Osteoblast (primary cell): ENCODE measurements around the gene PCSK9. TPM values are rescaled to one million over a fixed set of nuclear protein-coding genes. Genes with fewer than 3 reads are reported as not detected.
"Not testable (repeated sequence)": the region's sequence is repeated elsewhere in the genome, so short reads cannot be mapped to it uniquely, and the experiment has no call there.

Experiments
- DNase-seq: peaks from one replicate; pipeline ENCODE4 v3.0.0; 2011; ENCODE audit warnings: low spot score, mixed read lengths; ENCODE audit not compliant: insufficient read length; ENCODE audit errors: missing footprints
- H2AFZ ChIP-seq: 2 replicates; pipeline ENCODE4 v1.6.0; 2011; ENCODE audit warnings: mild to moderate bottlenecking, low read length
- H3K27ac ChIP-seq: 2 replicates; pipeline ENCODE4 v1.5.1; 2011; ENCODE audit warnings: mild to moderate bottlenecking, low read depth, low read length, moderate library complexity
- H3K27me3 ChIP-seq: 2 replicates; pipeline ENCODE4 v1.6.0; 2012; ENCODE audit warnings: mild to moderate bottlenecking, control low read depth, inconsistent platforms, low read length, moderate library complexity; ENCODE audit not compliant: insufficient read depth
- H3K36me3 ChIP-seq: 2 replicates; pipeline ENCODE4 v1.5.1; 2011; ENCODE audit warnings: mild to moderate bottlenecking, low read length, control low read depth, moderate library complexity; ENCODE audit not compliant: insufficient read depth
- H3K4me1 ChIP-seq: 2 replicates; pipeline ENCODE4 v1.5.1; 2011; ENCODE audit warnings: mild to moderate bottlenecking, low read length, control low read depth, moderate library complexity; ENCODE audit not compliant: insufficient read depth
- H3K4me2 ChIP-seq: 2 replicates; pipeline ENCODE4 v1.6.0; 2011; ENCODE audit warnings: mild to moderate bottlenecking, low read length; ENCODE audit not compliant: insufficient read depth
- H3K4me3 ChIP-seq: fragments of 200-600 bp; sonication (generic); 3 replicates; pipeline ENCODE4 v1.5.1; 2012; ENCODE audit warnings: mild to moderate bottlenecking, low read length, inconsistent platforms; ENCODE audit not compliant: insufficient read depth
- H3K79me2 ChIP-seq: 2 replicates; pipeline ENCODE4 v1.6.0; 2012; ENCODE audit warnings: mild to moderate bottlenecking, low read length, control low read depth, inconsistent platforms; ENCODE audit not compliant: insufficient read depth
- H3K9me3 ChIP-seq: 2 replicates; pipeline ENCODE4 v1.5.1; 2011; ENCODE audit warnings: low read depth, low read length, control low read depth
- H4K20me1 ChIP-seq: 2 replicates; pipeline ENCODE4 v1.6.0; 2012; ENCODE audit warnings: mild to moderate bottlenecking, low read length, control low read depth; ENCODE audit not compliant: insufficient read depth
- total RNA-seq: library from RNA; depleted of rRNA; stranded (reverse); fragments of >200 nt; gene quantifications from 2 replicates; pipeline ENCODE4 v1.2.3, GENCODE V29; 2012
- TF ChIP-seq, protein P1 (sequence below): IDR thresholded peaks from 2 replicates; pipeline ENCODE4 v1.5.1; 2011; ENCODE audit warnings: mild to moderate bottlenecking, low read depth, low read length, moderate library complexity; ENCODE audit errors: extremely low read depth

PCSK9 gene
- total RNA-seq, 1 donor, result 6.5 TPM

- peak overlapping the region; percentile 21 for H3K4me3 ChIP-seq
- no peak overlapping the region for H3K27ac ChIP-seq
- peaks cover 15% of the 10 kb centered on the region for H3K4me1 ChIP-seq
- H3K9me3 ChIP-seq, result no peaks in the 10 kb centered on the region
- H3K36me3 ChIP-seq, result no peaks in the 10 kb centered on the region
- DNase-seq, result peak; percentile 86
- H3K27me3 ChIP-seq, result peaks cover 9% of the 10 kb centered on the region
- H3K79me2 ChIP-seq, result no peaks in the 10 kb centered on the region
- peak overlapping the region; percentile 27 for H3K4me2 ChIP-seq
- H4K20me1 ChIP-seq, result no peaks in the 10 kb centered on the region
- TF ChIP-seq, protein P1, sequence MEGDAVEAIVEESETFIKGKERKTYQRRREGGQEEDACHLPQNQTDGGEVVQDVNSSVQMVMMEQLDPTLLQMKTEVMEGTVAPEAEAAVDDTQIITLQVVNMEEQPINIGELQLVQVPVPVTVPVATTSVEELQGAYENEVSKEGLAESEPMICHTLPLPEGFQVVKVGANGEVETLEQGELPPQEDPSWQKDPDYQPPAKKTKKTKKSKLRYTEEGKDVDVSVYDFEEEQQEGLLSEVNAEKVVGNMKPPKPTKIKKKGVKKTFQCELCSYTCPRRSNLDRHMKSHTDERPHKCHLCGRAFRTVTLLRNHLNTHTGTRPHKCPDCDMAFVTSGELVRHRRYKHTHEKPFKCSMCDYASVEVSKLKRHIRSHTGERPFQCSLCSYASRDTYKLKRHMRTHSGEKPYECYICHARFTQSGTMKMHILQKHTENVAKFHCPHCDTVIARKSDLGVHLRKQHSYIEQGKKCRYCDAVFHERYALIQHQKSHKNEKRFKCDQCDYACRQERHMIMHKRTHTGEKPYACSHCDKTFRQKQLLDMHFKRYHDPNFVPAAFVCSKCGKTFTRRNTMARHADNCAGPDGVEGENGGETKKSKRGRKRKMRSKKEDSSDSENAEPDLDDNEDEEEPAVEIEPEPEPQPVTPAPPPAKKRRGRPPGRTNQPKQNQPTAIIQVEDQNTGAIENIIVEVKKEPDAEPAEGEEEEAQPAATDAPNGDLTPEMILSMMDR, result no peak
- H2AFZ ChIP-seq, result peak overlapping the region; percentile 34
Observed at GRCh38 chr1:55015731-55016620, 23.4 kb upstream of the PCSK9 start.

DNA sequence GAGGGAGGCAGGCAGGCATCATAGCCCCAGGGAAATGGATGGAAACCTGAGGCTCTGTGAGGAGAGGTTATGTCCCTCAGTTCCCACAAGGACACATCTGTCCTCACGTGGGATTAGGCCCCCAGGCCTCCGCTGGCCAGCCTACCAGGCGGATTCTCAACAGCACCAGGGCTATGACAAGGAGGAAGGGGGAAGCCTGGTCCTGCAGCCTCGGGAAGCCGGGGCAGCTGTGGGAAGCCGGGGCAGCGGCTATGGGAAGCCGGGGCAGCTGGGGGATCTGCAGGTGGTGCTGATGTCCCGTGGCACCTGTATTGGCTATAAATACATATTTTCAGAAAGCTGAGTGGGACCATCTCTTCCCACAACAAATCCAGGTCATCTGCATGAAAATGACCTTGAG, 21.0 kb upstream of the PCSK9 start:
- Histone ChIP-seq H3K4me1 (peaks cover 15% of the 10 kb centered on the region), H3K4me3 (no peak overlapping the region), H3K27ac (no peak overlapping the region), H3K79me2 (no peaks in the 10 kb centered on the region), H4K20me1 (no peaks in the 10 kb centered on the region), H3K9me3 (no peaks in the 10 kb centered on the region), H3K27me3 (peaks cover 9% of the 10 kb centered on the region), H2AFZ (no peak overlapping the region), H3K36me3 (no peaks in the 10 kb centered on the region), H3K4me2 (no peak overlapping the region)
- DNase-seq, result no peak
- TF ChIP-seq, protein P1, result no peak

- Histone ChIP-seq H3K27me3 (peaks cover 4% of the 10 kb centered on the region), H3K36me3 (no peaks in the 10 kb centered on the region), H3K79me2 (no peaks in the 10 kb centered on the region), H4K20me1 (no peaks in the 10 kb centered on the region), H3K4me2 (no peak overlapping the region), H3K9me3 (no peaks in the 10 kb centered on the region), H3K4me3 (no peak overlapping the region), H2AFZ (peak overlapping the region; percentile 91), H3K27ac (no peak overlapping the region), H3K4me1 (no peaks in the 10 kb centered on the region)
- TF ChIP-seq, protein P1, result peak; percentile 97
- DNase-seq, result peak; percentile 97
Observed at GRCh38 chr1:55021942-55022546, 17.3 kb upstream of the PCSK9 start.

- H2AFZ ChIP-seq, result not testable (repeated sequence)
Observed at GRCh38 chr1:55024163-55024562, 15.2 kb upstream of the PCSK9 start.

GRCh38 chr1:55026682-55027081, 12.7 kb upstream of the PCSK9 start:
- not testable (repeated sequence) for DNase-seq, H3K79me2 ChIP-seq, H3K4me1 ChIP-seq, H4K20me1 ChIP-seq, H3K27ac ChIP-seq, H2AFZ ChIP-seq, H3K4me3 ChIP-seq, H3K27me3 ChIP-seq, H3K4me2 ChIP-seq, H3K9me3 ChIP-seq, H3K36me3 ChIP-seq

More at GRCh38 chr1:55024163-55024562, 15.2 kb upstream of the PCSK9 start:
- H3K27me3 ChIP-seq, H3K36me3 ChIP-seq, H4K20me1 ChIP-seq, H3K27ac ChIP-seq, H3K9me3 ChIP-seq, DNase-seq, H3K4me3 ChIP-seq, H3K4me1 ChIP-seq, H3K79me2 ChIP-seq, H3K4me2 ChIP-seq: not testable (repeated sequence)

DNA sequence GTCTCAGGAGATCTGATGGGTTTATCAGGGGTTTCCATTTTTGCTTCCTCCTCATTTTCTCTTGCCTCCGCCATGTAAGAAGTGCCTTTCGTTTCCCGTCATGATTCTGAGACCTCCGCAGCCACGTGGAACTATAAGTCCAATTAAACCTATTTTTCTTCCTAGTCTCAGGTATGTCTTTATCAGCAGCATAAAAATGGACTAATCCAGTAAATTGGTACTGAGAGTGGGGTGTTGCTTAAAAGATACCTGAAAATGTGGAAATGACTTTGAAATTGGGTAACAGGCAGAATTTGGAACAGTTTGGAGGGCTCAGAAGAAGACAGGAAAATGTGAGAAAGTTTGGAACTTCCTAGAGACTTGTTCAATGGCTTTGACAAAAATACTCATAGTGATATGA, 8.2 kb upstream of the PCSK9 start:
- not testable (repeated sequence) for H2AFZ ChIP-seq, H3K79me2 ChIP-seq, H4K20me1 ChIP-seq, H3K4me3 ChIP-seq, H3K9me3 ChIP-seq, H3K27ac ChIP-seq, H3K36me3 ChIP-seq, H3K4me2 ChIP-seq, H3K4me1 ChIP-seq, DNase-seq
- H3K27me3 ChIP-seq, result peaks cover 20% of the 10 kb centered on the region
